Right forelimb (tissue), 1 donor: ENCODE results near the gene GFRA3.

Experiments used
- DNase-seq: peaks from one replicate; pipeline ENCODE4 v3.0.0-alpha.2; 2018

GFRA3 gene

DNA sequence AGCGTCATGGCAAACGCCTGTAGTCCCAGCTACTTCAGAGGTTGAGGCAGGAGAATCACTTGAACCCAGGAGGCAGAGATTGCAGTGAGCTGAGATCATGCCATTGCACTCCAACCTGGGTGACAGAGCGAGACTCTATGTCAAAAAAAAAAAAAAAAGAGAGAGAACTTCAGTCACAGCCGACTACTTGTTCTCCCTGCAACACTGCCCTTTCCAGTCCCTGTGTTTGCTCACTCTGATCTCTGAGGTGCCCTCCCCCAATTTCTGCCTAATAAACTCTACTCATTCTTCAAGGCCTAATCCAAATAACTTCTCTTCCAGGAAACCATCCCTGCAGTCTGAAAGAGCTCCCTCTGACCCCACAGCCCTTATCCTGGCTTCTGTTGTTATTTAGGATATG, 28.1 kb downstream of the GFRA3 start:
- no peak for DNase-seq

DNA sequence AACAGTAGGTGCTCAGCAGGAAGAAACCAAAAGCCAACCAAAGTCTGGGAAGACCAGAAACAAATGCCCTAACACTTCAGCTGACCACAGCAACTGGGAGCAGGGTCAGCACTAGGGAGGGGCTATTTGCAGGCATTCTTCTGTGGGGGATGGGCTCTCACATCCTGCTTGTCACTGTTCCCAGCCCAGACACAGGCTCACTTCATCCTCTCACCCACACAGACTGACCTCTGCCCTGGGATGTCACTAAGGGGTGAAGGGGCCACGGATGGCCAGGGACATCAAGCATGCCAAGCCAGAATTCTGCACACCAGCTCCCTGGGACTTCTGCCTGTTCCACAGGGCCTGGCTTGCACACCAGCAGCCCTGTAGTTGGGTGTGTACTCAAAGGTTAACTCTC, 28.7 kb downstream of the GFRA3 start:
- no peak for DNase-seq

DNA sequence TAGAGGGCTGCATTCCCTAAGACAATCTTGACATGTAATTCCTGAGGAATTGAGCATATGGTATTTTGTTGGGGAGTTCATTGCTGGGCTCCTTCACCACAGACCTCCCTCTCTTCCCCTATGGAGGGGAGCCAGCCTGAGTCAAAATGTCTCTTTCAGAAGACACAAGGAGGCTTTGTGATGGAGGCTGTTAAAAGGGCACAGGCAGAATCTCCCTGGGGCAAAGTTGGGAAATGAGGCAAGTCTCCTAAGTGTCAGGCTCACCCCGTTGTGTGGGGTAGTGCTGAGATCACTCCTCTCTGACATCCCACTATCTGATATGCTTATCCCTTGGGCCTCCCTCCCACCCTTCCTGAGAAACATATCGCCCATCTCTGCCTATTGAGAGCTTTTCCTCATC, 30.6 kb downstream of the GFRA3 start:
- DNase-seq = no peak

DNA sequence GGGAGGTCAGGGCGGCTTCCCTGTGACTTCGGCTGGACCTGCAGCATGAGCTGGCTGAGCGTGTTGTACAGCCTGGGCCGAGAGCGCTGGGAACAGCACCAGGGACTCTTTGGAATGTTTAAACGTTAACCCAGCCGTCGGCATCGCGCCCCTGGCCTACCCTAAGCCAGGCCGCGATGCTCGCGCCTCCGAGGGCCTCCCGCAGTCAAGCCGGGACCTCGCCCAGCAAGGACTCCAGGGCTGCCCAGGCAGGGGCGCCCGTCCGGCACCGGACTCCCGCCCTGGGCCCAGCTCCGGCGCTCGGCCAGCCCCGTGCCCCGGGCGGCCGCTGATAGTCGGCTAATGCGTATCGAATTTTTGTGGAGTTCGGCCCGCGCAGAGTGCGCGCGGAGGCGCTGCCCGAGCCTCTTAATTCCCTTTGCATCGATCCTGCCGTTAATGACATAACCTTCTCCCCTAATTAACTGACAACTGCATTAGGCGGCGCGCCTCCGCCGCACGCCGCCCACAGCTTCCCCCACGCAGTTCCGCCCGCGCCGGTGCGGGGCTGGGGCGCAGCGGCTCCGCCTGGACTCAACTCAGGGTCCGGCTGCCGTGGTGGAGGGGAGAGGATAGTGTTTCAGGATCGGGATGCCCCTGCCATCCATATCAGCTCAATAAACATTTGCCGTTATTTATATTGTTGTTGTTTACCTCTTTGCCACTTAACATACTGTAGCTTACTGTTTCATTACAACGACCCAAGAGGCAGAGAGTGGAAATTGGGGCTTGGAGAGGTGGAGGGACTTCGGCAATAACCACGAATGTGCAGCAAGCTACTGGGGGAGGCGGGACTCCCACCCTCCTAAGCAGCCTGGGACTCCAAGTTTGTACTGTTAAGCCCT, 32.5 kb downstream of the GFRA3 start:
- peak; percentile 65 for DNase-seq

DNA sequence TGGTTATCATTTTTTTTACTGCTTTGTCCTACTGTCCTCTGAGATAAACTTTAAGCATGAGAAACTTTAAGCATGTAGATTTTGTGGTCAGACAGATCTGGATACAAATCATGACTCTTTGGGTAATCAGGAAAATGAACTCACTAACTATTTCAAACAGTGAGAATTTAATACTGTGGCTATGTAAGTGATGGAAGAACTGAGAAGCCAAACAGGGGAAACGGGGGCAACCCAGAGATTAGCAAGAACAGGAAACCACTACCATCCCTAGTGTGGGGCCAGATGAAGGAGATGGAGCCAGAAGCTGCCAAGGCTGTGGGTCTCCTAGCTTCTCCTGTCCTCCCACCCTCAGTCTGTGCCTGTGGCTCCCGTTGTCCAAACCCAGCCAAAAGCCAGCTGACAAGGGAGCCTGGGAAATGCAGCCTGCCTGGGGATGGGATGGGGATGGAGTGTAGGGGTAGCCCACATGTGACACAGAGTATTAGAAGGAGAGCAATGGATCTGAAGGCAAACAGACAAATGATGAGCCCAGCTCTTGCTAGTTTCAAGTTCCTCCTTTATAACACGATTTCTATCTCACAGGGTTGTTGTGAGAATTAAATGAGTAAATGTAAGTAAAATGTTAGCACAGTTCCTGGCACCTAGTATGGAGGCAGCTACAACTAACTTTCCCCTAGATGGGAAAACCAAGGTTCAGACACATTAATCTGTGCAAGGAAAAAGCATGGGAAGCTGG, 33.6 kb downstream of the GFRA3 start:
- no peak for DNase-seq

DNA sequence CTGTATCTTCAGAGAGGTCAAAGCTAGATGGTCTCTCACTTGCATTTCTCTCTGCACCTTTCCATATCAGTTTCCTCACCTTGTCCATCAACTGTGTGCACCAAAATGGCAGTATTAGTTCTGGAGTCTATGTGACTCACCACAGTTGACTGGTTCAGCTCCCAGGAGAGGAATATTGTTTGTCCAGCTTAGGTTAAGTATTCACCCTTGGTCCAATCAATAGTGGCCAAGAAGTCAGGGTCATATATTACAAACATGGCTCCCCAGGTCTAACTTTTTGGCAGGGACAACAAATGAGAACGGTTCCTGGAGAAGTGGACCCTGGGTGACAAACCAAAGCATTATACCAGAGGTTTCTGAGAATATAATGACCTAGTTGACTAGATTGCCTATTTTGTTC, 36.4 kb downstream of the GFRA3 start:
- no peak for DNase-seq

DNA sequence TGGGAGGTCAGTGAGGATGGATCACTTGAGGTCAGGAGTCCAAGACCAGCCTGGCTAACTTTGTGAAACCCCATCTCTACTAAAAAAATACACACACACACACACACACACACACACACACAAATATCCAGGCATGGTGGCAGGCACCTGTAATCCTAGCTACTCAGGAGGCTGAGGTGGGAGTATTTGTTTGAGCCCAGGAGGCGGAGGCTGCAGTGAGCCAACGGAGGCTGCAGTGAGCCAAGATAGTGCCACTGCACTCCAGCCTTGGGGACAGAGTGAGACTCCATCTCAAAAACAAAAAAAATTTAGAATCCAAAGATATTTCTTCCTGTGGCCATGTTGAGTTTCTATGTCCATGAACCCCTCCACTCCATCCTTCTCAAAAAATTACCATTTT, 39.8 kb downstream of the GFRA3 start:
- DNase-seq = no peak

DNA sequence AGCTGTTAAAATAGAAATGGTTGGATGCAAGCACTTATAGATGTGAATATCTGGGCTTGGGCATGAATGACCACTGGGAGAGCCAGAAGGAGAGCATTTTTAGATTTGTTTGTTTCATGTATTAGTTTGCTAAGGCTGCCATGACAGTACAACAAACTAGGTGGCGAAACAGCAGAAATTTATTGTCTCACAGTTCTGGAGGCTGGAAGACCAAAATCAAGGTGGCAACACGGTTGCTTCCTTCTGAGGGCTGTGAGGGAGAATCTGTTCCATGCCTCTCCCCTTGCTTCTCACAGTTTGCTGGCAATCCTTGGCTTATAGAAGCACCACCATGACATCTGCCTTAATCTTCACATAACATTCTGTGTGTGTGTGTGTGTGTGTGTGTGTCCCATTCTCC, 41.1 kb downstream of the GFRA3 start:
- no peak for DNase-seq

DNA sequence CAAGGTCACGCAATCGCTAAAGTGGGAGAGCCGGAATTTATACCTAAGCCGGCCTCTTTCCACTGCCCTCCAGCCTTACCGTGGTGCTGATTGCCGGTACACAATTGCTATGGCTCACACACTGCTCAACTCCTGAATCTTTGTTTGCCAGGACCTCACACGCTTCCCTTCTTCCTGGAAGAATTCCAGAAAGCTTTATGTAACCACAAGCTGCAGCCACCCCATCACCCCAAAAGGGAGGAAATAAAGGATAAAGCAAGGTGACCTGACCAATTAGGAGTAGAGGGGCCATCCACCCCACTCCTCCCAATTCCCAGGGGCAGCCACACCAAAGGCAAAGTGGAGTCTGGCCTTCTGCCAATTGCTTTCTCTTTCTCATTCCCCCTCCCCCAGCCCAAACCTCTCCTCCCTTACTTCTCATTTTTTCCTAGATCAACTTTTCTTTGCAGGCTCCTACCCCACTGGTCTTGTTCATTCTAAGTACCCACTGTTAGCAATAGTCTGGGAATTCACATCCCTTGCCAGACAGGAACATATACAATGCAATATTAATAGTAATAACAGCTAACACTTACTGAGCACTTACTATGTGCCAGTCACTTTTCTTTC, 43.3 kb downstream of the GFRA3 start:
- DNase-seq = no peak

DNA sequence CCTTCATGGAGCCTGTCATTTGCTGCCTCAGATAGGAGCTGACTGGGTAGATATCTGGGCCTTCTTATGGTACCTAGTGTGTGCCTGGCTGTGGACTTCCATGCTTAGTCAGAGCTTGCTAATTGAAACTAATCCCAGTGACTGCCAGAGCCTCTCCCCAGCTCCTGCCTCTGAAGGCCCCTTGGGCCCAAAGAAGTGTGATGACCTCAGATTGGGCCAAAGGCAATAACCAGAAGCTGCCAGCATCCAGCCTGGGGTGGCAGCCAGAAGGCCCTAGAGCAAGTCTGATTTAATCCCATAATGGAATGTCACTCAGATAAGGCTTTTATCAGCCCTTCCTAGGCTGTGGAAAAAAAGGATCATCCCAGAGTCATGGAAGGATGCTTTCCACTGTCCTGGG, 44.2 kb downstream of the GFRA3 start:
- no peak for DNase-seq

DNA sequence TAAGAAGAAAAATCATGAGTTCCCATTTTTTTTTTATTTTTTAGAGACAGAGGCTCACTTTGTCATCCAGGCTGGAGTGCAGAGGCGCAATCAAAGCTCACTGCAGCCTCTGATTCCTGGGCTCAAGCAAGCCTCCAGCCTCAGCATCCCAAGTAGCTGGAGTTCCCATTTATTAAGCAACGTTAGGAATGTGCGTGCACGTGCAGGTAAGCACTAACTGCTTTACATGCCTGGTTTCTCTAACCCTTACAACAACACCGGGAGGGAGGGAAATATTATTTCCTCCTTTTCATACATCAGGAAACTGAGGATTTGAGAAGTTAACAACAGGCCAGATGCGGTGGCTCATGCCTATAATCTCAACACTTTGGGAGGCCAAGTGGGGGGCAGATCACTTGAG, 45.0 kb downstream of the GFRA3 start:
- DNase-seq = no peak

DNA sequence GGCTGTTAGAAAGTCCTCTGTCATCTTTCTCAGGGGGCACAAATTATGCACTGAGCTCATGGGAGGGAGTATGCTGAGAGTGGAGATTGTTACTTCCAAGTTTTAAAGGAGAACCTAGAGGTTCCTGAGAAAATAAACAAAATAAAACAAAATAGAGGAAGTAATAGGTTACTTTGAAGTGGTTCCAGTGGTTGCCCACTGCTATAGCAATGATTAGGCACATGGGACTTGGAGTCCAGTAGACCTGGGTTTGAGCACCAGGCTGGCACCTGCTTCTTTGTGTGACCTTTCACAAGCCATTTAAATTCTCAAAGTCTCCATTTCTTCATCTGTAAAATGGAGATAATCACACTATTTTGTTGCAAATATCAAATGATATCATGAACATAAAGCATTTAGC, 47.5 kb downstream of the GFRA3 start:
- no peak for DNase-seq

DNA sequence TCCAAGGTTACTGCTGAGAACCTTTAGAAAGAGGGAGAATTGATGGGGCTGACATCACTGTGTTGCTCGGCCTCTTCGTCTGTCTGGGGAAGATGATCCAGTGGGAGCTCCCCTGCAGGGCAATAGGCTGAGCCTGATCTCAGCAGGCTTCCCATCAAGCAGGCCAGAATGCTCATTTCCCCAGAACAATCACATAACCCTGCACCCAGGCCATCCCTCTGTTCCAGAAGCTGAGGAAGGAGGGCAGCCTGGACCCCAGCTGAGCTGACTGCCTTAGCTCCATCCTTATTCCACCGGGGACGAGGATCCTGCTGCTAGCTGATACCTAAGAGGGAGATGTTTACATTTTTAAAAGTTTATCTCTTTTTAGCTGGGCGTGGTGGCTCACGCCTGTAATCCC, 49.7 kb downstream of the GFRA3 start:
- no peak for DNase-seq

DNA sequence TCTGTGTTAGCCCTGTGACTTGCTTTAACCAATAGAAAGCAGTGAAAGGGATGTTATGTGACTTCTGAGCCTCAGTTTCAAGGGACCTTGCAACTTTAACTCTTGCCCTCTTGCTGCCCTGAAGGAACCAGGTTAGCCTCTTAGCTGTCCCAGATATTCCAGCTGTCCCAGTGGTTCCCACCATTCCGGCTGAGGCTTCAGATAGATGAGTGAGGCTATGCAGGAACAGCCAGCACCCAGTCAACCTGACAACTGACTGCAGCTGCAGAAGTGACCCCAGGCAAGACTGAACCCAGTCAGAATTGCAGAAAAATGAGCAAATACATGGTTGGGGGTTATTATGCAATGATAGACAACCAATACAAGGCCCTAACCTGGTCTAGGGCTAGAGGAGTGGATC, 50.9 kb downstream of the GFRA3 start:
- no peak for DNase-seq

DNA sequence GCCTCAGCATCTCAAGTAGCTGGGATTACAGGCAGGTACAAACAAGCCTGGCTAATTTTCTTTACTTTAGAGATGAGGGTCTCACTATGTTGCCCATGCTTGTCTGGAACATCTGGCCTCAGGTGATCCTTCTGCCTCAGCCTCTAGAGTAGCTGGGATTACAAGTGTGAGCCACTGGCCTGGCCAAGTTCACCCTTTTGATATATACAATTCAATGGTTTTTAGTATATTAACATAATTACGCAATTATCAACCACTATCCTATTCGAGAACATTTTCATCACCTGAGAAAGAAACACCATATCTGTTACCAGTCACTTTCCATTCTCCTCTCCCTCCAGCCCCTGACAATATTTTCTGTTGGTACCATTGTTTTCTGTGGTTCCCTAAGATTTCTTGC, 57.6 kb downstream of the GFRA3 start:
- DNase-seq = no peak

DNA sequence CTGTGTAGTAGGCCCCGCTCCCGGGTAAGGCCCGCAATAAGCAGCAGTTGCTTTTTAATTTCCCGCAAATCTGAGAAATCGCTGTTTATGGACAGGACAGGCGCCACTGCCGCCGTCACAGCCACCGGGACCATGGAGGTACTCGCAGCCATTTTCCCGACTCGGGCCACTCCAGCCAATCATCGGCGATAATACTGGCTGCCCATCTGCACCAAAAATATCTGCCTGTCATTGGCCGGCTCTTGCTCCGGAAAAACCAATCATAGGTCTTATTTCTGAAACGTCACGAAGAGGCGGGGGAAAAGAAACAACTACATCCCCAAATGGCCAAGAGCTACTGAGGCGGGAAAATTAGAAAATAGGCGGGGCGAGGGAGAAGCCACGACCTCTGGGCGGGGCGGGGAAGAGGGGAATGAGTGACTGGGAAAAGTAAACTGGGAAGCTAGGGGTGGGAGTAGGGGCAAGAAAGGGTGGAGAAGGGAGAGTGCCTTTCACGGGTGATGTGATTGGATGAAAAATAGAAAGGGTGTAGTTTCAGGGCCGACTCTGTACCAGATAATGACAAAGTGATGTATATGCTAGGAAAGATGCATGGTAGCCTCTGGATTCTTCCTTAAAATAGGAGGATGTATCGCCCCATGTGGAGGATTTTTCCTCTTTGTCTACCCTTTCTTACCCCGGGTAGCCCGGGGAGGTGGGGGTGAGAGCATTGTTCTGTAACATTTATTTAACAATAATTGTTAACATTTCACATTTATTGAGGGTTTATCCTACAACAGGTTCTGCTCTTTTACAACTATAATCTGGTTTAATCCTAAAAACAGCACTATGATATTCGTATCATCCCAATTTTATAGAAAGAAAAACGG, 61.0 kb downstream of the GFRA3 start, which contains the start of gene CDC23:
TSS of gene CDC23 (minus strand) at position 163 of the 869 bp plus-strand sequence. CDS start at position 152, 11 bp downstream.
- peak; percentile 93 for DNase-seq

DNA sequence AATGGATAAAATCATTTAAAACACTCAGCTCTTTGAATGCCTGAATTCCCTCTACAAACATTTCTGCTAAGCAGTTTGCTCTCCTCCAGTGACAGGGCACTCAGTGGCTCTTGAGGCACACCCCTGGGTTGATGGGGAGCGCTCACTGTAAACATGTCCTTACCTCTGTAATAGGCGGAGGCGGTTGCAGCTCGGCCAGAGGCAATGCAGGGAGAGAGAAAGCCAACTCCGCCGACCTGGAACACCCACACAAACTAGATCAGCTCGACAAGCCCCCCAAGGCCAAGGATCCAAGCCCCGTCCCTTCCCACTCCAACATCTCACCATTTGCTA, 61.6 kb downstream of the GFRA3 start:
- no peak for DNase-seq

DNA sequence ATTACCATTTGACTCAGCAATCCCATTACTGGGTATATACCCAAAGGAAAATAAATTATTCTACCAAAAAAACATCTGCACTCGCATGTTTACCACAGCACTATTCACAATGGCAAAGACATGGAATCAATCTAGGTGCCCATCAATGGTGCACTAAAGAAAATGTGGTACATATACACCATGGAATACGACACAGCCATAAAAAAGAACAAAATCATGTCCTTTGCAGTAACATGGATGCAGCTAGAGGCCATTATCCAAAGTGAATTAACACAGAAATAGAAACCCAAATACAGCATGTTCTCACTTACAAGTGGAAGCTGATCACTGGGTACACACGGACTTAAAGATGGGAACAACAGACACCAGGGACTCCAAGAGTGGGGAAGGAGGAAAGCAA, 63.4 kb downstream of the GFRA3 start:
- DNase-seq = no peak
